Body of pancreas (tissue), 4 donors: ENCODE results near the gene CCDC6. TPM values are rescaled to one million over a fixed set of nuclear protein-coding genes. Genes with fewer than 3 reads are reported as not detected.
"Not testable (repeated sequence)": the region's sequence is repeated elsewhere in the genome, so short reads cannot be mapped to it uniquely, and the experiment has no call there.

Experiments used
- ATAC-seq: fragments of 150-250 bp; one replicate; pipeline ENCODE4 v1.9.1; 2016
- DNase-seq, 4 donors: peaks; one replicate each; pipeline ENCODE4 v3.0.0-alpha.2; 2019
- H3K27ac ChIP-seq, 4 donors: fragments of 200-600 bp; sonication (generic); 1 replicate in 3 of 4; 2 replicates in 1 of 4; pipeline versions ENCODE4 v1.5.1 to v1.6.1; 2016 to 2019; ENCODE audit warnings: mild to moderate bottlenecking in 1 of 4, mixed read lengths in 1 of 4, moderate library complexity in 1 of 4
- H3K27me3 ChIP-seq, 2 donors: fragments of 200-600 bp; sonication (generic); one replicate each; pipeline ENCODE4 v1.6.0; 2016; ENCODE audit warnings: mild to moderate bottlenecking in 1 of 2
- H3K36me3 ChIP-seq, 2 donors: fragments of 200-600 bp; sonication (generic); replicated peaks in 1 of 2; 2 replicates each; pipeline ENCODE4 v1.5.1; 2016; ENCODE audit warnings: low read depth in 2 of 2; ENCODE audit not compliant: insufficient read depth in 1 of 2
- H3K4me1 ChIP-seq: fragments of 200-600 bp; sonication (generic); one replicate; pipeline ENCODE4 v1.6.0; 2016
- H3K4me3 ChIP-seq, 2 donors: fragments of 200-600 bp; sonication (generic); 1 replicate in 1 of 2; 2 replicates in 1 of 2; pipeline ENCODE4 v1.5.1; 2016 to 2019
- H3K9me3 ChIP-seq, 3 donors: fragments of 200-600 bp; sonication (generic); 1 replicate in 2 of 3; 2 replicates in 1 of 3; pipeline ENCODE4 v1.5.1; 2016
- POLR2A ChIP-seq, 3 donors: fragments of 450-650 bp; IDR thresholded peaks; one replicate each; pipeline ENCODE4 v1.6.1; 2016; ENCODE audit warnings: antibody characterized with exemption in 3 of 3, mild to moderate bottlenecking in 2 of 3
- WGBS, 2 donors: methylation state at CpG; one replicate each; pipeline ENCODE4 v1.1.5; 2017; 5-methylcytosine and 5-hydroxymethylcytosine counted together
- intact Hi-C: fragments of 100-400 bp; cut with DNase I; formaldehyde crosslinking; loops from one replicate; pipeline ENCODE4 v1.15.1; 2023
- total RNA-seq, 2 donors: library from RNA; depleted of rRNA; stranded (reverse); fragments of >200 nt; gene quantifications; one replicate each; pipeline ENCODE4 v1.1.0, GENCODE V29; 2016
- TF ChIP-seq, protein P1 (sequence below), 7 experiments: fragments of 450-650 bp in 4 of 7; fragments of 200-600 bp in 3 of 7; sonication (generic) in 3 of 7; IDR thresholded peaks; one replicate each; pipeline ENCODE4 v1.5.1; 2016 to 2019; ENCODE audit warnings: antibody characterized with exemption in 7 of 7

CCDC6 gene
- total RNA-seq, 2 donors from 2014 or later = 26.7 to 35.8 TPM

DNA sequence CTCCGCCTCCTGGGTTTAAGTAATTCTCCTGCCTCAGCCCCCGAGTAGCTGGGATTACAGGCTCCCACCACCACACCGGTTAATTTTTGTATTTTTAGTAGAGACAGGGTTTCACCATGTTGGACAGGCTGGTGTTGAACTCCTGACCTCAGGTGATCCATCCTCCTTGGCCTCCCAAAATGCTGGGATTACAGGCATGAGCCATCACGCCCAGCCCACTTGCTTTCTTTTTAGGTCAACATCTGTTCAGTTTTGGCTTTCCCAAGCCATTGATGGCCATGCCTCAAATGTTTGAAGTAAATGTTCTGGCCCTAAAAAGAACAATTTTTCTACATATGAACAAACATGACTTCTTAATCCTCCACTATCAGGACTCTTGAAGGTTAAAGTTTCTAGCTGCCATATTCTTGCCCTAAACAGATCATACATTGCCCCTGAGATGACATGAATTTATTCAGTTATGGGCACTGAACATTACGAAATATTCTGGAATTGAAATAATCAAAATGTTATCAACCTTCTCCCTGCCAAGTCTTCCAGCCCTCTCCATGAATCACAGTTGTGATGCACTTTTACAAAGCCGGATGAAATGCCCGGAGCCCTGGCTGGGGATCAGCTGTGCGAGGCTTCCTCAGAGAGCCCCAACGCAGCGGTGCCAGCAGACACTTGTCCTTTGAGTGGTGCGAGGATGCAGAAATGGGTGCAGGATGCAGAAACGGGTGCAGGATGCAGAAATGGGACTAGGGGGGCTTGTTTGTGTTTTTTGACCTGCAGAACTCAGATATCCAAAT is 156.0 kb downstream of the CCDC6 start:
- no peak for ATAC-seq
- no peak for DNase-seq
- no peaks in the 10 kb centered on the region for H3K9me3 ChIP-seq
- intact Hi-C loops = no loop called here
- H3K4me3 ChIP-seq = no peak overlapping the region
- 80 to 86% methylated on average over 12 of the region's 12 CpGs for WGBS, 2 donors
- no peaks in the 10 kb centered on the region for H3K27me3 ChIP-seq
- no peak overlapping the region for H3K27ac ChIP-seq
- H3K4me1 ChIP-seq = peaks cover 3% of the 10 kb centered on the region
- no peaks in the 10 kb centered on the region for H3K36me3 ChIP-seq
- no peak for TF ChIP-seq POLR2A (IDR thresholded peaks at IDR 0.05)
- TF ChIP-seq, protein P1, sequence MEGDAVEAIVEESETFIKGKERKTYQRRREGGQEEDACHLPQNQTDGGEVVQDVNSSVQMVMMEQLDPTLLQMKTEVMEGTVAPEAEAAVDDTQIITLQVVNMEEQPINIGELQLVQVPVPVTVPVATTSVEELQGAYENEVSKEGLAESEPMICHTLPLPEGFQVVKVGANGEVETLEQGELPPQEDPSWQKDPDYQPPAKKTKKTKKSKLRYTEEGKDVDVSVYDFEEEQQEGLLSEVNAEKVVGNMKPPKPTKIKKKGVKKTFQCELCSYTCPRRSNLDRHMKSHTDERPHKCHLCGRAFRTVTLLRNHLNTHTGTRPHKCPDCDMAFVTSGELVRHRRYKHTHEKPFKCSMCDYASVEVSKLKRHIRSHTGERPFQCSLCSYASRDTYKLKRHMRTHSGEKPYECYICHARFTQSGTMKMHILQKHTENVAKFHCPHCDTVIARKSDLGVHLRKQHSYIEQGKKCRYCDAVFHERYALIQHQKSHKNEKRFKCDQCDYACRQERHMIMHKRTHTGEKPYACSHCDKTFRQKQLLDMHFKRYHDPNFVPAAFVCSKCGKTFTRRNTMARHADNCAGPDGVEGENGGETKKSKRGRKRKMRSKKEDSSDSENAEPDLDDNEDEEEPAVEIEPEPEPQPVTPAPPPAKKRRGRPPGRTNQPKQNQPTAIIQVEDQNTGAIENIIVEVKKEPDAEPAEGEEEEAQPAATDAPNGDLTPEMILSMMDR (IDR thresholded peaks at IDR 0.05) = no peak

DNA sequence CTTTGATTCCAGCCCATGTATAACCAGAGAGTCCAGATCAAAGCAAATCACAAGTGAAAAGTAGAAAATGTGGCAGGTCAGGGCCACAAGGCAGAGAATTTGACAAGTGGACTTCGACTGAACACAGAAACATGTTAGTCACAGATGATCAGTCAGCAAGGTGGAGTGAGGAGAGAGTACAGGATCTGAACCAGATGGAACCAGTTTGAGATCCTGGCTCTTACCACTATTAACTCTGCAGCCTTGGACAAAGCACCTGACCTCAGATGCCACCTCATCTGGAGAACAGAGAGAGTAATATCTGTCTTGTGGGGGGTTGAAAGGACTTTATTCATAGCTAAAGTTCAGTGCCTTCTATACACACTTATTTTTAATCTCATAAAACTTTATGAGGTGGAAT is 157.5 kb downstream of the CCDC6 start:
- H3K27ac ChIP-seq = no peak overlapping the region
- H3K4me1 ChIP-seq = peaks cover 3% of the 10 kb centered on the region
- no peaks in the 10 kb centered on the region for H3K36me3 ChIP-seq
- DNase-seq (peak in 1 of 4 donors; percentile 17), ATAC-seq (peak; percentile 50)
- TF ChIP-seq POLR2A (IDR thresholded peaks at IDR 0.05) = no peak
- TF ChIP-seq, protein P1 (IDR thresholded peaks at IDR 0.05) = no peak
- no peaks in the 10 kb centered on the region for H3K9me3 ChIP-seq
- 14 to 17% methylated on average over 1 of the region's 1 CpG for WGBS, 2 donors
- H3K27me3 ChIP-seq = no peaks in the 10 kb centered on the region
- no peak overlapping the region for H3K4me3 ChIP-seq
- intact Hi-C loops = no loop called here

DNA sequence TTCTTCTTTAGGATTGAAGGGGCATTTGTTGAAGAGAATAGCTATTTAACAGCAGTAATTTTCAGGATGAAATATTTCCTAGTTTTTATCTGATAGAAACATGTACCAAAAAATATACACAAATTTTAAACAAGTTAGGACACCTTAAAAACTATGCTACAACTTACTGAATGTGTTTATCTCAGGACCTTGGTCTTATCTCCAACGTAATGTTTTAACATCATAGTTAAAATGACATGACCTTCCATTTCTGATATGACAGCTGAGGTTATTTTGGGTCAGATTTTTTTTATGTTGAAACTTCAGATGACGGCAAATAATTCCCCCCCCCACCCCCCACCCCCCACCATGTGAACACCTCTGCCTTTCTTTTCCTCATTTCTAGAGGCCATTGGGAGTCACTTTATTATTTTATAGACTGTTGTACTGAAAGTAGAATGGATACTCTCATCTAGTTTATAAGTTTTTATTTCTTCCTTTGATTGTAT is 161.1 kb downstream of the CCDC6 start:
- H3K36me3 ChIP-seq = no peaks in the 10 kb centered on the region
- H3K4me1 ChIP-seq = peaks cover 3% of the 10 kb centered on the region
- intact Hi-C loops = no loop called here
- TF ChIP-seq, protein P1 (IDR thresholded peaks at IDR 0.05) = no peak
- TF ChIP-seq POLR2A (IDR thresholded peaks at IDR 0.05) = no peak
- DNase-seq = no peak
- no peaks in the 10 kb centered on the region for H3K9me3 ChIP-seq
- 13 to 15% methylated on average over 2 of the region's 2 CpGs for WGBS, 2 donors
- peak overlapping the region in 1 of 4 donors; percentile 61 for H3K27ac ChIP-seq
- no peaks in the 10 kb centered on the region for H3K27me3 ChIP-seq
- peak; percentile 67 for ATAC-seq
- H3K4me3 ChIP-seq = no peak overlapping the region

DNA sequence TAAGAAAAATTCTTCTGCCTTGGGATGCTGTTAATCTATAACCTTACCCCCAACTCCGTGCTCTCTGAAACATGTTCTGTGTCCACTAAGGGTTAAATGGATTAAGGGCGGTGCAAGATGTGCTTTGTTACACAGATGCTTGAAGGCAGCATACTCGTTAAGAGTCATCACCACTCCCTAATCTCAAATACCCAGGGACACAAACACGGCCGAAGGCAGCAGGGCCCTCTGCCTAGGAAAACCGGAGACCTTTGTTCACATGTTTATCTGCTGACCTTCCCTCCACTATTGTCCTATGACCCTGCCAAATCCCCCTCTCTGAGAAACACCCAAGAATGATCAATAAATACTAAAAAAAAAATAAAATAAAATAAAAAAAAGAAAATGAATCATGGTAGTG is 161.6 kb downstream of the CCDC6 start:
- DNase-seq, intact Hi-C loops, H3K4me3 ChIP-seq, H3K36me3 ChIP-seq, H3K9me3 ChIP-seq, ATAC-seq, H3K4me1 ChIP-seq, H3K27me3 ChIP-seq: not testable (repeated sequence)
- WGBS, 2 donors = 18 to 25% methylated on average over 6 of the region's 6 CpGs
- H3K27ac ChIP-seq = peak overlapping the region in 1 of 4 donors; percentile 61

DNA sequence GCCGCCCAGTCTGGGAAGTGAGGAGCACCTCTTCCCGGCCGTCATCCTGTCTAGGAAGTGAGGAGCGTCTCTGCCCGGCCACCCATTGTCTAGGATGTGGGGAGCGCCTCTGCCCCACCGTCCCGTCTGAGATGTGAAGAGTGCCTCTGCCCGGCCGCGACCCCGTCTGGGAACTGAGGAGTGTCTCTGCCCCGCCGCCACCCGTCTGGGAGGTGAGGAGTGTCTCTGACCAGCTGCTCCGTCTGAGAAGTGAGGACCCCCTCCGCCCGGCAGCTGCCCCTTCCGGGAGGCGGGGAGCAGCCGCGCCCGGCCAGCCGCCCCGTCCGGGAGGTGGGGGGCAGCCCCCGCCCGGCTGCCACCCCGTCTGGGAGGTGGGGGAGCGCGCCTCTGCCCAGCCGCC is 162.2 kb downstream of the CCDC6 start:
- ATAC-seq, H3K9me3 ChIP-seq, H3K36me3 ChIP-seq, H3K4me3 ChIP-seq, H3K27ac ChIP-seq, intact Hi-C loops, H3K27me3 ChIP-seq, DNase-seq, H3K4me1 ChIP-seq: not testable (repeated sequence)
- 98% methylated on average over 8 to 22 of the region's 32 CpGs for WGBS, 2 donors

DNA sequence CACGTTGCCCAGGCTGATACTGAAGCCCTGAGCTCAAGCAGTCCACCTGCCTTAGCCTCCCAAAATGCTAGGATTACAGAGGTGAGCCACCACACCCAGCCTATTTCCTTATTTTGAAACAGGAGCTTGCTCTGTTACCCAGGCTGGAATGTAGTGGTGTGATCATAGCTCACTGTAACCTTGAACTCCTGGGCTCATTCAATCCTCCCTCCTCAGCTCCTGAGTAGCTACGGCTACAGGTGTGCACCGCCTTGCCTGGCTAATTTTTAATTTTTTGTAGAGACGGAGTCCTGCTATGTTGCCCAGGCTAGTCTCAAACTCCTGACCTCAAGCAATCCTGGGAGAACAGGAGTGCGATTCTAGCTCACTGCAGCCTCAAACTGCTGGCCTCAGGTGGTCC is 164.8 kb downstream of the CCDC6 start:
- H3K27ac ChIP-seq = no peak overlapping the region
- 84 to 92% methylated on average over 5 of the region's 5 CpGs for whole genome bisulfite sequencing, 2 donors
- ATAC-seq (no peak), DNase-seq (no peak)
- peaks cover 3% of the 10 kb centered on the region for H3K4me1 ChIP-seq
- no peak overlapping the region for H3K4me3 ChIP-seq
- intact Hi-C loops = no loop called here
- H3K9me3 ChIP-seq = no peaks in the 10 kb centered on the region
- no peaks in the 10 kb centered on the region for H3K36me3 ChIP-seq
- TF ChIP-seq, protein P1 (IDR thresholded peaks at IDR 0.05) = no peak
- TF ChIP-seq POLR2A (IDR thresholded peaks at IDR 0.05) = no peak
- H3K27me3 ChIP-seq = no peaks in the 10 kb centered on the region
